GM12878 (cell line): ENCODE data around the gene AQP7. TPM values are rescaled to one million over a fixed set of nuclear protein-coding genes. Genes with fewer than 3 reads are reported as not detected.

Experiments
- ATAC-seq: fragments of 200-7000 bp; cut with Tn5 transposase; 3 replicates; pipeline ENCODE4 v1.9.1; 2020; ENCODE audit warnings: mild to moderate bottlenecking, moderate library complexity
- BruUV-seq: library from RNA; stranded (reverse); fragments of 400-500 nt; replicated peaks from 2 replicates; lab custom pipeline; 2021; lab: Mats Ljungman, UMichigan
- CTCF ChIA-PET: fragments of 300-600 bp; sonication (Branson Sonifier 250); formaldehyde crosslinking; extraction: SDS; loops from one replicate; lab custom pipeline; 2021; ENCODE audit warnings: inconsistent platforms; lab: Yijun Ruan, JAX
- POLR2A ChIA-PET: fragments of 350-600 bp; formaldehyde crosslinking; extraction: SDS; loops from one replicate; lab custom pipeline; 2021; ENCODE audit warnings: inconsistent platforms; lab: Charles Lee
- RAD21 ChIA-PET: fragments of 300-600 bp; sonication (Branson Sonifier 250); formaldehyde crosslinking; loops from one replicate; lab custom pipeline; 2023; ENCODE audit warnings: antibody characterized with exemption; ENCODE audit not compliant: unreplicated experiment; lab: Charles Lee
- SMC1A ChIA-PET: fragments of 300-600 bp; sonication (Branson Sonifier 250); formaldehyde crosslinking; loops from one replicate; lab custom pipeline; 2023; ENCODE audit not compliant: unreplicated experiment, uncharacterized antibody; lab: Charles Lee
- DNase-seq: peaks from one replicate; pipeline ENCODE4 v3.0.0-alpha.2; 2011; ENCODE audit warnings: low read depth, low spot score
- FAIRE-seq: peaks from 3 replicates; lab custom pipeline; 2011; peaks lifted over from hg19 to GRCh38; lab: Jason Lieb, UNC
- H2AFZ ChIP-seq: 2 replicates; pipeline ENCODE4 v1.6.0; 2011; ENCODE audit warnings: low read depth, low read length, control low read depth; ENCODE audit not compliant: control insufficient read depth
- H3K27ac ChIP-seq: 2 replicates; pipeline ENCODE4 v1.5.1; 2011; ENCODE audit warnings: control low read depth; ENCODE audit not compliant: control insufficient read depth, insufficient read depth
- H3K27me3 ChIP-seq, 2 experiments: replicated peaks in 1 of 2; 2 replicates each; pipeline versions ENCODE4 v1.6.0 to v1.6.1; 2011; ENCODE audit warnings: low read length in 1 of 2; ENCODE audit not compliant: control insufficient read depth in 2 of 2, insufficient read depth in 2 of 2
- H3K36me3 ChIP-seq, 2 experiments: 2 replicates each; pipeline ENCODE4 v1.5.1; 2011; ENCODE audit warnings: low read length in 1 of 2; ENCODE audit not compliant: control insufficient read depth in 2 of 2, insufficient read depth in 2 of 2
- H3K4me1 ChIP-seq: 2 replicates; pipeline ENCODE4 v1.6.1; 2011; ENCODE audit warnings: mild to moderate bottlenecking, low read length, moderate library complexity, mixed read lengths; ENCODE audit not compliant: control insufficient read depth, insufficient read depth
- H3K4me2 ChIP-seq: 2 replicates; pipeline ENCODE4 v1.6.0; 2011; ENCODE audit warnings: control low read depth; ENCODE audit not compliant: control insufficient read depth, insufficient read depth
- H3K4me3 ChIP-seq: fragments of 200-600 bp; sonication (generic); 2 replicates; pipeline ENCODE4 v1.5.1; 2016
- H3K79me2 ChIP-seq: 2 replicates; pipeline ENCODE4 v1.6.0; 2011; ENCODE audit warnings: low read length; ENCODE audit not compliant: control insufficient read depth, insufficient read depth
- H3K9ac ChIP-seq: 2 replicates; pipeline ENCODE4 v1.8.0; 2011; ENCODE audit warnings: low read length, control low read depth, mixed read lengths; ENCODE audit not compliant: control insufficient read depth, insufficient read depth
- H3K9me3 ChIP-seq: replicated peaks from 3 replicates; pipeline ENCODE4 v1.5.1; 2011; ENCODE audit warnings: mild to moderate bottlenecking, low read length; ENCODE audit not compliant: control insufficient read depth, insufficient read depth
- H4K20me1 ChIP-seq: 2 replicates; pipeline ENCODE4 v1.6.0; 2011; ENCODE audit not compliant: control insufficient read depth, insufficient read depth
- NFXL1 ChIP-seq: fragments of 450-650 bp; IDR thresholded peaks from 2 replicates; pipeline ENCODE4 v1.6.1; 2017; ENCODE audit warnings: antibody characterized with exemption, mild to moderate bottlenecking, borderline replicate concordance
- RAD51 ChIP-seq: fragments of 450-650 bp; IDR thresholded peaks from 2 replicates; pipeline ENCODE4 v1.6.1; 2016; ENCODE audit warnings: moderate library complexity, mild to moderate bottlenecking, inconsistent platforms
- RUNX3 ChIP-seq: IDR thresholded peaks from 2 replicates; pipeline ENCODE4 v1.6.1; 2012; ENCODE audit warnings: low read length, inconsistent platforms
- WGBS: methylation state at CpG from one replicate; pipeline ENCODE4 v1.1.6; 2016; ENCODE audit warnings: low lambda C conversion rate; ENCODE audit not compliant: insufficient replicate concordance, insufficient coverage; ENCODE audit errors: missing lambda C conversion rate; 5-methylcytosine and 5-hydroxymethylcytosine counted together
- in situ Hi-C: fragments of 300-500 bp; cut with MboI; formaldehyde crosslinking; loops from 9 replicates; pipeline ENCODE4 v1.14.3; 2018; ENCODE audit warnings: mixed read lengths
- intact Hi-C: fragments of 100-400 bp; cut with micrococcal nuclease; formaldehyde crosslinking; loops from one replicate; pipeline ENCODE4 v1.14.2; 2022; ENCODE audit not compliant: unreplicated experiment
- polyA plus RNA-seq, 11 experiments: library from polyadenylated mRNA; depleted of rRNA in 4 of 11; unstranded in 6 of 11; stranded (reverse) in 5 of 11; fragments of >200 nt; fragmentation: Nextera tagmentation in 4 of 11; fragmentation: Illumina TruSeq in 1 of 11; extraction: Ambion mirVana in 4 of 11; extraction: Trizol in 1 of 11; gene quantifications; 1 replicate in 1 of 11; 2 replicates in 10 of 11; pipeline versions ENCODE4 v1.2.1 to v1.2.3, GENCODE V29; 2011 to 2016; ENCODE audit warnings: inconsistent platforms in 2 of 11, missing spikeins in 2 of 11, low read depth in 1 of 11
- total RNA-seq, 4 experiments: library from RNA; depleted of rRNA in 3 of 4; stranded (reverse); fragments of >200 nt in 3 of 4; fragmentation: Illumina TruSeq in 1 of 4; extraction: Trizol in 1 of 4; gene quantifications; 2 replicates each; pipeline versions ENCODE4 v1.2.1 to v1.2.3, GENCODE V29; 2013 to 2021
- TF ChIP-seq, protein P1 (sequence below): fragments of 450-650 bp; conservative IDR thresholded peaks from 2 replicates; pipeline ENCODE4 v1.6.1; 2017; ENCODE audit warnings: mild to moderate bottlenecking, moderate library complexity

The AQP7 gene
- total and polyA plus RNA-seq, 10 of the 15 experiments (the other 5 are each of a cell fraction or from before 2014, with no cell fraction given) = 0.04 to 0.18 (median 0.04) TPM; not detected in 7

DNA sequence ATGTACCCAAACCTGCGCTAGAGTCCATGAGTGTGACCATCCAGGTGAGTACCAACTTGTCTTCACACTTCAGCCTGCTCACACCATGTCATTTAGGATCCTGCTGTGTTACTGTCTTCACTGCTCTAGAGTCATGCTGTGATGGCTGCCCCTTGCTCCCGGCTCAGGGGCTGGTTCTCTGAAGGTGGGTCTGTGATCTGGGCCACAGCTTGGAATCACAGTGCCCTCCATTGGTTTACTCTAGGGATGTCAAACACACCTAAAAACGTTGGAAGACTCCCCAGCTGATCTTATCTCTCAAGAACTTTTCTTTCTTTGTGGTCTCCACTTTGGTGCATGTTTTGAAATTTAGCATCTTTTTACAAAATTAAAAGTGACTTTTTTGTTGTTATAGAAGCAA lies 58.2 kb downstream of the AQP7 start (continued):
- TF ChIP-seq RUNX3 = no peak
- TF ChIP-seq NFXL1 = no peak

DNA sequence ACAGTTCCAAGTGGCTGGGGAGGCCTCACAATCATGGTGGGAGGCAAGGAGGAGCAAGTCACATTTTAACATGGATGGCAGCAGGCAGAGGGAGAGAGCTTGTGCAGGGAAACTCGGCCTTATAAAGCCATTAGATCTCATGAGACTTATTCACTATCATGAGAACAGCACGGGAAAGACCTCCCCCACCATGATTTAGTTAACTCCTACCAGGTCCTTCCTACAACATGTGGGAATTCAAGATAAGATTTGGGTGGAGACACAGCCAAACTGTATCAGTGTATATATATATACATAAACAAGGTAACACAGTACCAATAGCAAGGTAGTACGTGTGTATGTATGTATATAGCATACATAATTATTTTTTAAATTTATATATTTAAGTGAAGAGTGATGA lies 61.2 kb downstream of the AQP7 start:
- WGBS = 97% methylated on average over 3 of the region's 3 CpGs
- FAIRE-seq (no peak), ATAC-seq (no peak), DNase-seq (no peak)
- Histone ChIP-seq H3K27ac (no peak overlapping the region), H3K4me1 (no peaks in the 10 kb centered on the region), H3K4me3 (no peak overlapping the region), H3K4me2 (no peak overlapping the region), H3K9ac (no peak overlapping the region), H2AFZ (no peak overlapping the region), H4K20me1 (no peaks in the 10 kb centered on the region), H3K79me2 (no peaks in the 10 kb centered on the region), H3K27me3 (no peaks in the 10 kb centered on the region), H3K9me3 (peaks cover 18% of the 10 kb centered on the region; the same call in 2 of the 3 replicates), H3K36me3 (peaks cover 12 to 42% of the 10 kb centered on the region in 2 experiments)
- no peak for TF ChIP-seq RAD51
- TF ChIP-seq, protein P1, sequence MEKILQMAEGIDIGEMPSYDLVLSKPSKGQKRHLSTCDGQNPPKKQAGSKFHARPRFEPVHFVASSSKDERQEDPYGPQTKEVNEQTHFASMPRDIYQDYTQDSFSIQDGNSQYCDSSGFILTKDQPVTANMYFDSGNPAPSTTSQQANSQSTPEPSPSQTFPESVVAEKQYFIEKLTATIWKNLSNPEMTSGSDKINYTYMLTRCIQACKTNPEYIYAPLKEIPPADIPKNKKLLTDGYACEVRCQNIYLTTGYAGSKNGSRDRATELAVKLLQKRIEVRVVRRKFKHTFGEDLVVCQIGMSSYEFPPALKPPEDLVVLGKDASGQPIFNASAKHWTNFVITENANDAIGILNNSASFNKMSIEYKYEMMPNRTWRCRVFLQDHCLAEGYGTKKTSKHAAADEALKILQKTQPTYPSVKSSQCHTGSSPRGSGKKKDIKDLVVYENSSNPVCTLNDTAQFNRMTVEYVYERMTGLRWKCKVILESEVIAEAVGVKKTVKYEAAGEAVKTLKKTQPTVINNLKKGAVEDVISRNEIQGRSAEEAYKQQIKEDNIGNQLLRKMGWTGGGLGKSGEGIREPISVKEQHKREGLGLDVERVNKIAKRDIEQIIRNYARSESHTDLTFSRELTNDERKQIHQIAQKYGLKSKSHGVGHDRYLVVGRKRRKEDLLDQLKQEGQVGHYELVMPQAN = no peak
- in situ Hi-C loops = no loop called here
- ChIA-PET RAD21 (no interaction called here), POLR2A (no interaction called here), SMC1A (no interaction called here), CTCF (no interaction called here)
- no TSS peak for BruUV-seq
- intact Hi-C loops = no loop called here
